Amygdala (tissue), 56 donors: ENCODE results near the gene CLDN1.

ENCODE experiments used
- DNase-seq, 56 donors: peaks; one replicate each; lab custom pipeline; 2025; lab: John Stamatoyannopoulos, UW

Gene CLDN1, protein sequence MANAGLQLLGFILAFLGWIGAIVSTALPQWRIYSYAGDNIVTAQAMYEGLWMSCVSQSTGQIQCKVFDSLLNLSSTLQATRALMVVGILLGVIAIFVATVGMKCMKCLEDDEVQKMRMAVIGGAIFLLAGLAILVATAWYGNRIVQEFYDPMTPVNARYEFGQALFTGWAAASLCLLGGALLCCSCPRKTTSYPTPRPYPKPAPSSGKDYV

DNA sequence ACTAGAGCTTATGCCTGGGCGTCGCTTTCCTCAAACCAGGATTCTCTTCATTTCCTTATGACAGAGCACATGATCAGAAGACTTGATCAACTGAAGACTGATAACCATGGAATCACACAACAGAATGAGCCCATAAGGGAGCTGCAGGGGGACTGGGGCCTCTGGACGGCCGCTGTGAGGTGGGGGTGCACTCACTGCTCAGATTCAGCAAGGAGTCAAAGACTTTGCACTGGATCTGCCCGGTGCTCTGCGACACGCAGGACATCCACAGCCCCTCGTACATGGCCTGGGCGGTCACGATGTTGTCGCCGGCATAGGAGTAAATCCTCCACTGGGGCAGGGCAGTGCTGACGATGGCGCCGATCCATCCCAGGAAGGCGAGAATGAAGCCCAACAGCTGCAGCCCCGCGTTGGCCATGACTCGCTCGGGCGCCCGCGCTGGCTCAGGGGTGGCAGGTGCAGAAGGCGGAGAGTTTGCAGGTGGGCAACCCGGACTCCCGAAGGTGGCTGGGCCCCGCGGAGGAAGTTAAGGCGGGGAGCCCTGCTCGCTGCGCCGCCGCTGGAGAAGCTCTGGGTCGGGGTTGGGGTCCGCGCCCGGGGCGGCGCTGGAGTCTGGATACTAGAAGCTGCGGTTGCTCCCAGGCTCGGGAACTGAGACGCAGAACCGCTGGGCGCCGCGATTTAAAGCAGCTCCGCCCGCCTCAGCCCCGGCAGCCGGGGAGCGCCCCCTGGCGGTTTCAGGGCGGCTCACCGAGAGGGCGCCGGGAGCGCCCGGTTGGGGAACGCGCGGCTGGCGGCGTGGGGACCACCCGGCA is at the start of gene CLDN1:
Gene CLDN1 (minus strand): TSS at position 658 of the 815 bp plus-strand sequence. CDS start 240 bp downstream, at position 418.
- DNase-seq, result peak in 54 of 56 donors; percentile 5 to 82 (median 46)

DNA sequence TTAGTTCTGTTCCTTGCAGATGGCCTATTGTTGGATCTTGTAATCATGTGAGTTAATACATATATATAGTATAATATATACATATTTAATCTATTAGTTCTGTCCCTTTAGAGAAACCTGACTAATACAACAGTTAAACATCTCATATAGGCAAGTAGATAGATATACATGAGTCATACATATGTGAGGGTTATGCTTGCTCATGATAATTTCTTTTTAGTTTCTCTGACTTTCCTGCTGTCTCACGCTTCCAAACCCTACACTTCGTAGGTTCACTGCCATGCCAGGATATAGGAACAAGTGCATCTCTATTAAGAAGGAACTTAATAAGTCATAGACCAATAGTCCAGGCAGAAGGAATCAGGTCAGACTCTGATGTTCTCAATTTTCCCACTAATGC is 48.9 kb upstream of the CLDN1 start:
- no peak for DNase-seq

DNA sequence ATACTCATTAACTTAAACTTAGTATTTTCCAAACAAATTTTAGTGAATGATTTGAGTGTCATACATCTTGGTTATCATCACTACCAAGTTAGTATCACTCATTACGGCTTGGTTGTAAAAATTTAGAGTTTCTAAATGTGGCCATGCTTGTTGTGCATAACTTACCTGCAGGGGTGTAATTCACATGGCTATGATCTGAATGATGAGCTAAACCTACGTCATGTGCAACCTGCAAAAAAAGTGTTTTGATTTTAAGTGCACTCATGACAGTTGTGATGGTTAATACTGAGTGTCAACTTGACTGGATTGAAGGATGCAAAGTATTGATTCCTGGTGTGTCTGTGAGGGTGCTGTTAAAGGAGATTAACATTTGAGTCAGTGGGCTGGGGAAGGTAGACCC is 48.1 kb upstream of the CLDN1 start:
- no peak for DNase-seq

DNA sequence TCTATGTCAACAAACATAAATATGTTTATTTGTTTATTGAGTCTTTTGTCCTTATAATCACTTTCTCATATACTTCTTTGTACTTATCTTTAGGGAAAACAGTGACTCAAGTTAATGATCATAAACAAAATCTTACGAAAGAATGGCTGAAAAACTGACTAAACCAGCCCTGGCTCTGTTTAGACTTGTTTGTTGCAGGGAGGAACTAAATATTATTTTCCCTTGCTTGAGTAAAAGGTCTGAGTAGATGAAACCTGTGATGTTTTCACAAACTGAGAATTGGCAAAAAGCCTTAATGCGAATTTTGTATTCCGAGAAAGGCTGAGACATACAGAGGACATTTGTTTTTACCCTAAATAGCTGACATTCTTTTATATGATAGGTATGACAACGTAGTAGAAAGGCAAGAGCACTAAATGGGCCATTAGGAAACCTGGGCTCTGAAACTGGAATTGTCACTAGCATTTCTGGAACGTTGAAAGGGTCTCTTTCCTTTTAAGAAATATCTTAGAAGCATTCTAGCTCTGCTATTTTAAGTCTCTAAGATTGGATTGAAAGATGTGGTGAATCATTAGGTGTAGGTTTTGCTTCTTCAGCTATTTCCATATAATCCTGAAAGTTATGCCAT is 47.5 kb upstream of the CLDN1 start:
- no peak for DNase-seq

DNA sequence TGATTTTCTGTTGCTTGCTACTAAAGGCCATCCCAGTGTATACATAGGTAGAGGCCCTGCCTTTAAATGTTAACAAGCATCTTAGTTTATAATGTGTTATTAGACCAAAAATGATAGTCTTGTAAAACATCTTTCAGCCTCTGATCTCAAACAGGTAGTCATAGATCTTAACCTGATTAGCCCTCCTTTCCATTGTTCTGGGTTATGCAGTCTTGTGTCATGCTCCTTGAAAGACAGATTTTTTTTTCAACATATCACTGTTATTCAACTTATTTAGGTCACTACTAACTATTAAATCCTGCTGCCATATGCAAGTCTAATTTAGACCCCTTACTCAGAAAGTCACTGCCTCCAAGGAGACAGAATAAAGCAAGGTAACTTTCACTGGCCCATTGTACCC is 46.6 kb upstream of the CLDN1 start:
- no peak for DNase-seq

DNA sequence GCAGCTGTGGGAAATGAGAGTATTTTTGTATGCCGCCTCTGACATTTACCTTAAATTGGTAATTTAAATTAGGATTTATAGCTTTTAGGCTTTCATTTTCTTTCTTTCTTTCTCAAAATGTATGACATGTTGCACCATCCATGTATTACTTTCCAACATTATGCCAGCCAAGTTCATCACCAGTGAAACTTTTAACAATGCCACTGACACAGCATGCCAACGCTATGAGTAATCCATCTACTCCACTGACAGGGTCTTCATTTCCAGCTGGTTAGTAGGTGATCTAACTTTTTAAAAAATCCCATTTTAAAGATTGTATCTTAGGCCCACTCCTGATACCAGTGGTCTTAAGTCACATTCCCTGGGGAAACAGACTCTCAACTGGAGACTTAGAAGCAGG is 43.9 kb upstream of the CLDN1 start:
- DNase-seq, result no peak

DNA sequence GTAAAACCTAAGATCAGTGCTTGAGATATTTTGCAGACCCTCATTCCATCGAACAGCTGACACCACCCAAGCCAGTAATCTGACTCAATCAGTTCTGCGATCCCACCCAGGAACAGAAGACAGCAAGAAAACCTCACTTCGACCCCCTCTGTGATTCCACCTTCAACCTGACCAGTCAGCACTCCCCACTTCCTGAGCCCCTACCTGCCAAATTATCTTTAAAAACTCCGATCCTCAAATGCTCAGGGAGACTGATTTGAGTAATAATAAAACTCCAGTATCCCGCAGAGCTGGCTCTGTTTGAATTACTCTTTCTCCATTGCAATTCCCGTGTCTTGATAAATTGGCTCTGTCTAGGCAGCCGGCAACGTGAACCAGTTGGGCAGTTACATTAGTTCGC is 40.0 kb upstream of the CLDN1 start:
- no peak for DNase-seq

DNA sequence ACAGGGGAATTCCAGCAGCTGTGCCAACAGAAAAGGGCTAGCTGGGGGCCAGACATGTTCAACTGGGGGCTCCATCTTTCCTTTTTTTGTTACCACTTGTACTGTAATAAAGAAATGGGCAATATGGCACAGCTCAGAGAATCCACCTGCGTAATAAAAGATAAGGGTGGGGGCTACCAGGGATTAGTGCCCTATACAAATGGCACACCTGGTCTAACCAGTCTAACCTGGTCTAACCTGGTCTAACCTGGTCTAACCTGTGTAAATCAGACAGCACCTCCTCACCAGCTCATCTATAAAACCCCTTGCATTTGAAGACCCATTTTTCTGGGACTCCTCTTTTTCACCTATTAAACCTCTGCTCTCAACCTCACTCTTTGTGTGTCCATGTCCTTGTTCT is 39.5 kb upstream of the CLDN1 start:
- DNase-seq, result no peak

DNA sequence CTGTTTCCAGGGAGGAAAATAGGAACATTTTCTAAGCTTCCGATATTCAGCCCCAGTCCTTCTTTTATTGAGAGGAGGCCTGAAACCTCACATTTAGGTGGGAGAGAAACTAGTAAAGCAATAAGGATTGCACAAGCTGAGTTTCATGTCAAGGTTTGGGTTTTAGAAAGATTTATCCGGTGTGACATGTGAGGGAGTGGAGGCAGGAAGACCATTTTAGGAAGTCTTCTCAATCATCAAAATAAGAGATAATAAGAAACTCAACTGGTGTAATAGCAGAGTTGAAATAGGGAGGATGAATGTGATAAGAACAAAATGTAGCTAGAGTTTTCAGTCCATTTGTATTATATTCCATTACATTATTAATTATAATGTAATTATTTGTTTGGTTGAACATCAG is 38.0 kb upstream of the CLDN1 start:
- no peak for DNase-seq

DNA sequence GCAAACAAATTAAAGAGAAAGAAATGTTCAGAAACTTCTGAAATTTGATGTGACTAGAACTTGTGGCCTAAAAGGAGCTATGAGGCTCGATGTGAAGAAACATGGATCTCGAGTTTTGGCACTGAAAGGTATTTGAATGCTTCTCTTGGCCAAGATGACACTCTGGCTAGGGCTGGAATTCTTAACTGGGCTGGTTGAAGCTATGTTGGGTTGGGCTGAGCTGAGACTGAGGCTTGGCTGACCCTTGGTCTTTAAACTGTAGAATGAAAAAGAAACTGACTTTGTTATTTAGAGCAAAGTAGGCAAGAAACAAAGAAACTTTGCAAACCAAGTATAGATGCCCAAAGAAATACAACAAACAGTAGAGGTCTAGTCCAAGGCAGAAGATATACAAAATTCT is 37.6 kb upstream of the CLDN1 start:
- DNase-seq, result no peak

DNA sequence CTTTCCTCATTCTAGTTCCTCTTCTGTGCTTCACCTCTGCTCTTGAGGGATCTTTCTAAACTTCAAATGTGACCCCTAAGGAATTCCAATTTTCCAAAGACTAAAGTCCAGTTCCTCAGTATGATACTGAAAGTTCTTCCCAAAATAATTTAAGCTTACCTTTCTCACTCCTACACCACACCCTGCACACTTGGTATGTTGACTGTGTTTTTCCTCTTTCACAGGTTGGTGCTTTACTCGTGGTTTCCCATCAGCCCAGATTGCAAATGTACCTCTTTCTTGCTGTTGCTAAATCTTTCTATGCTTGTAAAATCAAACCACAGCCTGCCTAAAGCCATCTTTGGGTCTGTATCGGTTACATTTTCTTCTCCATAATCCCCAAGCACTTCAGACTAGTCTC is 35.2 kb upstream of the CLDN1 start:
- no peak for DNase-seq

DNA sequence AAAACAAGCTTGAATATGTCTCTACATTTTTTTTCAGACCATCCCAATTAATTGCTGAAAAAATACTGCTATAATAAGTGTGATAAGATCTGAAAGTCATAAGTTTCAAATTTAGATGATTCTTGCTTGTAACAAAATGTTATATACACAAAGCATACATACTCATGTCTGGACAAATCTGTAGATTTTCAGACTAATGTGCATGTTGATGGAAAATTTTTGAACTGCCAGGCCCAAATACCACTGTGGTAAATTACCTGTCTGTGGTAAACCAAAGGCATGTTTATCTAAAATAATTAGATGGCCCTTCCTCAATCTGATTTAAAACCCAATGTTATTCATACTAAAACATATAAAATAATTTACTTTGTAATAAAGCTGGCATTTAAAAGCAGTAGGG is 34.0 kb upstream of the CLDN1 start:
- no peak for DNase-seq

DNA sequence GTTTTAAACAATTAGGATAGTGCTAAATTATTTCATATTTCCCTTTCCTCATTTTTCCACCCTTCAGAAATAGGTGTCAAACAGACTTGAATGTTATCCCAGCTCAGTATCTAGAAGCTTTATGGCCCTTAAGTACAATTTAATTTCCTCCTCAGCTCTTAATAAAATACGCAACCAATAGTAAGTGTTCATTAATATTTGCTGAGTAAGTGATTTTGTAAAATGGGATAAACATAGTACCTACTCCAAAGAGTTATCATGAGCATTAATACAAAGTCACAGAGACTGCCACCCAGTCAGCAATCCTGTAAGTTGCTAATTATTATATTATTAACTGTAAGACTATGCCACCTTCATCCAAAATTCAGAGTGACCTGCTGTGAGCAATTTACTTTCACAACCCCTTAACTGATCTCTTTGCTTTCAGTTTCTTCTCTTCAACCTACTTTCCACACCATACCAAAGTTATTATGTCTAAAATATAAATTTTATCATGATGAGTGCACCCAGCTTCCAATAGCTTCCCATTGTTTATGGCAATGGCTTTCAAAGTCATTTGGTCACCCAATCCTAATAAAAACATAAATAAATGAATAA is 30.7 kb upstream of the CLDN1 start:
- no peak for DNase-seq

DNA sequence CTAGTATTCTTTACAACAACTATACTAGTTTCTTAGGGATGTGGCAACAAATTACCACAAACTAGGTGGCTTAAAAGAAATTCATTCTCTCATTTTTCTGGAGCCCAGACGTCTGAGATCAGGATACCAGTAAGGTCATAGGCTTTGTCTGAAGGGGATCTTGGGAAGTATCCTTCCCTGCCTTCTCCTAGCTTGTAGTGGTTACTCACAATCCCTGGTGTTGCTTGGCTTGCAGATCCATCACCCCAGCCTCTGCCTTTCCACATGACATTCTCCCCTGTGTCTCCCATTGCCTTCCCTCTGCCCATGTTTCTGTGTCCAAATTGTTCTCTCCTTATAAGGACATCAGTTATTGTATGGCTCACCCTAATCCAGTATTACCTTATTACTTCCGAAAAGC is 24.3 kb upstream of the CLDN1 start:
- DNase-seq, result no peak

DNA sequence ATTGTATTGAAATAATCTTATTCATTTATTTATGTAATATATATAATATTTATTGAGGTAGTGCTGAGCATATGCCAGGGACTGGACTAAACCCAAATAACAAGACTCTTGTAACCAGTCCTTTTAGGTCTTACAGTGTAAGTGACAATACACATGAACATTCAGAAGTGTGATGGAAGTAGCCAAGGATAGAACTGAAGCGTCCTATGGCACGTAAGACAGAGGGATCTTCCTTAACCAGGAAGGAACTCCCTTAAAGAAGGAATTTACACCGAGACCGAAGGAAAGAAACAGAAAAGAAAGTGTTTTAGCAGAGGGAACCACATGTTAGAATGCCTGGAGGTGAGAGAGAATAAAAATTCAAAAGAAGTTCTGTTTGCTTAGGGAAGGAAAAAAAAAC is 23.6 kb upstream of the CLDN1 start:
- no peak for DNase-seq

DNA sequence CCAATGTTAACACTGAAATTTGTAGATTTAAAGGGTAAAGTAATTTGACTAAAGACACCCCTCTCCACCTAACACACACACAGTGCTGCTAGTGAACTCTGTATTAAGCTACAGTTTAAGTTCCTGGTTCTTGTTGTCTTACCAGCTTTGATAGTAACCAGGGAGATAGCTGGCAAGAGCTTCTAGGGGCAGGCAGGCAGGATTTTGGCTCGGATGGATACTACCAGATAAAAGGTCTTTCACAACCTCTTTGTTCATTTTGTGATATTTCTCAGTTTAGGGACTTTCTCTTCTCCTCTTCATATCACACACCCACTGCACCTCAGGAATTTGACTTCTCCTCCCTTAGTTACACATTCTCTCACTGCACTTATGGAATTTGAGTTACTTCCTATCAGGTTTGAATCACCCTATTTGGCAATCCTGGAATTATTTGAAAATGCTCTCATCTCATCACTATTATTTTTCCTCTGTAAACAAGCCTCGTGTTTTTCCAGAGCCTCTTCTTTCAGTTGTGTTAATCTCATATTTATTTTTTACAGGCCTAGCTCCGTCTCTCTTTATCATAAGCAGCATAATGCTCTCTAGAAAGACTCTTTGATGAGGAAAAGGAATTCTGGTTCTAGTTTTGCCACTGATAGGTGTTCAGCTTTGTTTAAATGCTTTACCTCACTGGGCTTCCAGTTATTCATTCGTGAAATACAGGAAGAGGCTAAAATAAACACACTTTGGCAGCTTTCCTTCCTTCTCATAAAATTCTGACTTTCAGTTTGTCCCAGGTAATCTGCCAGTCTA is 23.0 kb upstream of the CLDN1 start:
- DNase-seq, result no peak

DNA sequence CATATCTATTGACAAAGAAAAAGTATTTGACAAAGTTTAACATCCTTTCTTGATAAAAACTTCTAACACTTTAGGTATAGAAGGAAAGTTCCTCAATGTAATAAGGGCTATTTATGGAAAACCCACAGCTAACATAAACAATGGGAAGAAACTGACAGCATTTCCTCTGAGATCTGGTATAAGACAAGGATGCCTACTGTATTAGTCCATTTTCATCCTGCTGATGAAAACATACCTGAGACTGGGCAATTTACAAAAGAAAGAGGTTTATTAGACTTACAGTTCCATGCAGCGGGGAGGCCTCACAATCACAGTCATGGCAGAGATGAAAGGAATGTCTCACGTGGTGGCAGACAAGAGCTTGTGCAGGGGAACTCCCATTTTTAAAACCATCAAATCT is 17.8 kb upstream of the CLDN1 start:
- DNase-seq, result no peak

DNA sequence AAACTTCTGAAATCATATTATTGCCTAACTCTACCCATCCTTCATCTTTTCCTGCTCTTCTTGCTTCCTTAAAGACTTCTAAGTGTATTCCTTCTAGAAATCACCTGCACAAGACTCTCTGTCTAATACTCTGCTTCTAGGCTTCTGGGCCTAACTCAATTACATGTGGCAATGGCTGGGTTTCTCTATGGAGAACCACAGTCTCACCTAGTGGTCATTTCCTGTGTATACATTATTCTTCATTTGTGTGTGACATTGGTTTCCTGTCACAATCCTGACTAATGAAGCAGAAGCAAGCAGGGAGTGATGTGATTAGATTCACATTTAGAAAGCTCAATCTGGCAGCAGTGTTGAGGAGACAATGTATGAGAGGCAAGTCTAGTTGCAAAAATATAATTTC is 16.9 kb upstream of the CLDN1 start:
- DNase-seq, result no peak

DNA sequence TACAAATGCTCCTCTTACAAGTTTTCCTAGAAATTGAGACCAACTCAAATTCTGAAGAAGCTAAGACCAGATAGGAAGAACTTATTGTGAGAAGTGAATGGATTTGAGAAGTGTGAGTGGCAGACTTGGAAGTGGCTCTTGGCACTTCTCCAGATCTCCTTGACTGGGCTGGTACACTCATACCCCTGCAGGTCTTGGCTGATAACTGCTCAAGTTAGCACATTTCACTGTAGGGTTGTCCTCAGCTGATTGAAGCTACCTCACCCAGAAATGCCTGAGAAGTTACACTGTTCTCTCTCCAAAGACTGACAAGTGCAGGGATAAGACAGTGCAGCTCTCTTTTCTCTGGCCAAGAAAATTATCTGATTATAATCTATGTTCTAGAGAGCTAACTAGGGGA is 16.5 kb upstream of the CLDN1 start:
- DNase-seq, result peak in 1 of 56 donors; percentile 1

DNA sequence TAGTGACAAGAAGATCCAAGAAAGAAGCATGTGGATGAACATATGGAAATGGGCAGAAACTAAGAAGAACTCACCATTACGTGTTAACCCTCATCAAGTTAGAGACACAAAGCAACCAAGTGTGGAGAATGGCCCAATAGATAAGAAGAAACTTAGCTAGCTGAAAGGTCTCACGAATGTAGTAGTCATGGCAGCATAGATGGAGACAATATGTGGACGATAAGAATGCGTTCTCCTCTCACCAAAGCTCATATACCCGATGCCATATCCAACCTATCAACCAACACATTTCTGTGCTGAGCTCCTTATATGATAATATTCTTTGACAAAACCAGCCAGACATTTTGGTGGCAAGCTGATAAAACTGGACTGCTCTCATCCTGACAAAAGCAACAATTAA is 15.1 kb upstream of the CLDN1 start:
- no peak for DNase-seq
